ENCODE data around the gene LAGE3. TPM values are rescaled to one million over a fixed set of nuclear protein-coding genes. Genes with fewer than 3 reads are reported as not detected.

Gene LAGE3
- total RNA-seq, 1 donor from 2014 or later: 15.1 TPM

- no peak for ATAC-seq
Observed at GRCh38 chrX:154433605-154434004, 45.5 kb downstream of the LAGE3 start.

GRCh38 chrX:154432210-154432609 lies 46.9 kb downstream of the LAGE3 start:
- ATAC-seq: no peak

GRCh38 chrX:154431341-154431740 lies 47.7 kb downstream of the LAGE3 start:
- ATAC-seq: no peak

GRCh38 chrX:154430916-154431315 lies 48.2 kb downstream of the LAGE3 start:
- peak; percentile 14 for ATAC-seq

- no peak for ATAC-seq
Observed at GRCh38 chrX:154430479-154430878, 48.6 kb downstream of the LAGE3 start.

GRCh38 chrX:154429711-154430110 lies 49.4 kb downstream of the LAGE3 start:
- no peak for ATAC-seq

GRCh38 chrX:154428176-154429171 lies 50.6 kb downstream of the LAGE3 start, which contains the start of gene ATP6AP1:
TSS of gene ATP6AP1 (plus strand) at chrX:154428677. CDS start at chrX:154428693, 16 bp downstream.
- ATAC-seq: peak; percentile 96

Other genes with a start within 250 kb of the LAGE3 start
- not detected for gene OPN1MW3, start 221.7 kb downstream of the LAGE3 start, total RNA-seq
- gene TEX28, start 184.2 kb downstream of the LAGE3 start, total RNA-seq: not detected
- not detected for gene TKTL1, start 183.5 kb downstream of the LAGE3 start, total RNA-seq
- 417 TPM for gene FLNA, start 104.6 kb downstream of the LAGE3 start, total RNA-seq
- gene EMD, start 100.0 kb downstream of the LAGE3 start, total RNA-seq: 49.3 TPM
- gene RPL10, start 80.9 kb downstream of the LAGE3 start, total RNA-seq: 2,565 TPM
- 22.8 TPM for gene DNASE1L1, start 70.0 kb downstream of the LAGE3 start, total RNA-seq
- 18.1 TPM for gene TAFAZZIN, start 67.7 kb downstream of the LAGE3 start, total RNA-seq
- 63.2 TPM for gene ATP6AP1, start 50.6 kb downstream of the LAGE3 start, total RNA-seq
- gene GDI1, start 42.1 kb downstream of the LAGE3 start, total RNA-seq: 33.8 TPM
- gene FAM50A, start 35.1 kb downstream of the LAGE3 start, total RNA-seq: 17.9 TPM
- 7.1 TPM for gene PLXNA3, start 21.0 kb downstream of the LAGE3 start, total RNA-seq
- gene UBL4A, start 7.3 kb upstream of the LAGE3 start, total RNA-seq: 32.3 TPM
- 20.6 TPM for gene SLC10A3, start 11.3 kb upstream of the LAGE3 start, total RNA-seq
- gene FAM3A, start 37.0 kb upstream of the LAGE3 start, total RNA-seq: 40.6 TPM
- gene G6PD, start 67.6 kb upstream of the LAGE3 start, total RNA-seq: 75.4 TPM
- 16.1 TPM for gene IKBKG, start 68.3 kb upstream of the LAGE3 start, total RNA-seq
- gene CTAG1A, start 105.9 kb upstream of the LAGE3 start, total RNA-seq: not detected
- gene CTAG1B, start 140.0 kb upstream of the LAGE3 start, total RNA-seq: not detected
- gene CTAG2, start 174.3 kb upstream of the LAGE3 start, total RNA-seq: not detected

Measured in esophagus mucosa (tissue), 1 donor.